CD4-positive, alpha-beta T cell treated with Interleukin-17A for 1 hour (primary cell): ENCODE results near the gene TNNT2.

Experiments
- DNase-seq: peaks from one replicate; pipeline ENCODE4 v3.0.0-alpha.2; 2020

The TNNT2 gene

DNA sequence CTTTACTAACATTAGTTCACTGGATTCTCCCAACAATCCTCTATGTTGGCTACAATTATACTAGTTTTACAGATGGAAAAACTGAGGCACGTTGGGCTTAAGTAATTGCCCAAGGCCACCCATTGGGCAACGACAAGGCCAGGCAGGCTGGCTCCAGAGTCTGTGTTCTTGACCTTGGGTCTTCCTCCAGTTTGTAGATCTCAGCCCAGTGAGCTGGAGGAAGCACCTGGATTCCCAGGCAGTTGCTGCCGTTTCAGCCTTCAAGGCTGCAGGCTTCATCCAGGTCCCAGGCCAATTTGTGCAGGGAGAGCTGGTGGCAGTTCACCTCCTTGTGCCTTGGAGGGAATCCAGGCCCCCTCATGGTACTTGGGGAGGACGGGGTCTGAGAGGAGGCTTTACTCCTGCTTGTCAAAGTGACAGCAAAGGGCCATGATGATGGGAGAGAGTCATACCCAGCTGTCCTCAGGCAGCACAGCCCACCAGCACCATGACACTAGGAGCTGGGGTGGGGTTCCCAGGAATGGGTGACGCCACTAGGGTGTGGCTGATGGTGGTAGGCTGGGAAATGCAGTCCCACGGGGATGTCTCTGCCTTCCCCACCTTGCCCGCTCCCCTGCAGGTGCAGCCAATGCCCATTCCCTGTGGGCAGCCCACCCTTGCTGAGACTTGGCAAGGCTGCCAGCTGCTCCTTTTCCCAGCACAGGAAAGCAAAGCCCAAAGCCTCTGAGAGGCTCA is 67.1 kb downstream of the TNNT2 start:
- no peak for DNase-seq

- no peak for DNase-seq
Measured at GRCh38 chr1:201309416-201309815, 68.1 kb downstream of the TNNT2 start.
